ENCODE measurements around the gene BSPRY. TPM values are rescaled to one million over a fixed set of nuclear protein-coding genes. Genes with fewer than 3 reads are reported as not detected.

BSPRY gene
- total RNA-seq, 1 experiment from 2014 or later = 22.6 TPM

GRCh38 chr9:113307396-113307975 lies 41.9 kb upstream of the BSPRY start:
- TF ChIP-seq CTCF (conservative IDR thresholded peaks at IDR 0.05; ENCODE audit: low read depth, low read length) = no peak
- TF ChIP-seq EZH2 (IDR thresholded peaks at IDR 0.05; ENCODE audit: low read length, unreplicated experiment) = no peak
- no peak for TF ChIP-seq EZH2phosphoT487 (IDR thresholded peaks at IDR 0.05; ENCODE audit: borderline replicate concordance, low read length)
- no peaks in the 10 kb centered on the region for H3K4me1 ChIP-seq (ENCODE audit: insufficient read depth, low read length)
- no peak overlapping the region for H3K27ac ChIP-seq (ENCODE audit: low read length)
- H3K36me3 ChIP-seq (ENCODE audit: low read depth, low read length) = no peaks in the 10 kb centered on the region
- H3K27me3 ChIP-seq (ENCODE audit: low read length) = no peaks in the 10 kb centered on the region
- no TSS peak for BruUV-seq (replicated peaks)
- no peaks in the 10 kb centered on the region for H4K20me1 ChIP-seq (ENCODE audit: low read length)
- no peak overlapping the region for H3K4me3 ChIP-seq (ENCODE audit: low read length)
- H2AFZ ChIP-seq (ENCODE audit: low read length) = no peak overlapping the region
- ChIA-PET POLR2A (ENCODE audit: unreplicated experiment) (no interaction called here), CTCF (no interaction called here)
- no peak for DNase-seq
- no peaks in the 10 kb centered on the region for H3K9me3 ChIP-seq (ENCODE audit: low read length)
- no peak overlapping the region for H3K4me2 ChIP-seq (ENCODE audit: low read length)
- H3K9ac ChIP-seq (ENCODE audit: low read length) = no peak overlapping the region
- no peaks in the 10 kb centered on the region for H3K9me2 ChIP-seq (replicated peaks; ENCODE audit: low read length)
- H3F3A ChIP-seq (ENCODE audit: low read length, unreplicated experiment) = no peaks in the 10 kb centered on the region
- intact Hi-C loops (cut with micrococcal nuclease) = loop anchor here (10.0 kb wide), 1 partner anchor 347 kb away; no protein-coding TSS in a partner anchor
- H3K79me2 ChIP-seq (ENCODE audit: low read length) = no peaks in the 10 kb centered on the region
- ATAC-seq = no peak

- H3K9me2 ChIP-seq (replicated peaks; ENCODE audit: low read length) = no peaks in the 10 kb centered on the region
- H3K27me3 ChIP-seq (ENCODE audit: low read length) = no peaks in the 10 kb centered on the region
- POLR2A ChIA-PET (ENCODE audit: unreplicated experiment) = no interaction called here
- intact Hi-C loops (cut with micrococcal nuclease) = loop anchor here (1.0 to 10.0 kb wide), 3 partner anchors 31 to 345 kb away; partner anchors contain the start of gene WDR31
- TF ChIP-seq EZH2 (IDR thresholded peaks at IDR 0.05; ENCODE audit: low read length, unreplicated experiment) (no peak), EZH2phosphoT487 (IDR thresholded peaks at IDR 0.05; ENCODE audit: borderline replicate concordance, low read length) (no peak), CTCF (conservative IDR thresholded peaks at IDR 0.05; ENCODE audit: low read depth, low read length) (peak; percentile 77)
- H3K4me2 ChIP-seq (ENCODE audit: low read length) = no peak overlapping the region
- no peaks in the 10 kb centered on the region for H4K20me1 ChIP-seq (ENCODE audit: low read length)
- no peaks in the 10 kb centered on the region for H3F3A ChIP-seq (ENCODE audit: low read length, unreplicated experiment)
- no peak overlapping the region for H2AFZ ChIP-seq (ENCODE audit: low read length)
- ATAC-seq (peak; percentile 64), DNase-seq (peak; percentile 55)
- no peaks in the 10 kb centered on the region for H3K9me3 ChIP-seq (ENCODE audit: low read length)
- no TSS peak for BruUV-seq (replicated peaks)
- no peaks in the 10 kb centered on the region for H3K4me1 ChIP-seq (ENCODE audit: insufficient read depth, low read length)
- H3K4me3 ChIP-seq (ENCODE audit: low read length) = no peak overlapping the region
- H3K79me2 ChIP-seq (ENCODE audit: low read length) = no peaks in the 10 kb centered on the region
- H3K36me3 ChIP-seq (ENCODE audit: low read depth, low read length) = no peaks in the 10 kb centered on the region
- H3K27ac ChIP-seq (ENCODE audit: low read length) = no peak overlapping the region
- CTCF ChIA-PET = no interaction called here
- H3K9ac ChIP-seq (ENCODE audit: low read length) = no peak overlapping the region
Measured at GRCh38 chr9:113309204-113309813, 40.0 kb upstream of the BSPRY start.

GRCh38 chr9:113310538-113310937 lies 38.8 kb upstream of the BSPRY start:
- Histone ChIP-seq H3K27me3 (ENCODE audit: low read length) (no peaks in the 10 kb centered on the region), H3K9me2 (replicated peaks; ENCODE audit: low read length) (no peaks in the 10 kb centered on the region)

More at GRCh38 chr9:113310538-113310937, 38.8 kb upstream of the BSPRY start:
- no peaks in the 10 kb centered on the region for H3F3A ChIP-seq (ENCODE audit: low read length, unreplicated experiment)
- intact Hi-C loops (cut with micrococcal nuclease) = no loop called here
- DNase-seq (no peak), ATAC-seq (no peak)
- ChIA-PET POLR2A (ENCODE audit: unreplicated experiment) (no interaction called here), CTCF (no interaction called here)
- no peaks in the 10 kb centered on the region for H4K20me1 ChIP-seq (ENCODE audit: low read length)
- BruUV-seq (replicated peaks) = no TSS peak
- TF ChIP-seq EZH2phosphoT487 (IDR thresholded peaks at IDR 0.05; ENCODE audit: borderline replicate concordance, low read length) (no peak), CTCF (conservative IDR thresholded peaks at IDR 0.05; ENCODE audit: low read depth, low read length) (no peak), EZH2 (IDR thresholded peaks at IDR 0.05; ENCODE audit: low read length, unreplicated experiment) (no peak)
- H3K4me3 ChIP-seq (ENCODE audit: low read length) = no peak overlapping the region
- no peak overlapping the region for H3K27ac ChIP-seq (ENCODE audit: low read length)
- no peaks in the 10 kb centered on the region for H3K79me2 ChIP-seq (ENCODE audit: low read length)
- H3K4me2 ChIP-seq (ENCODE audit: low read length) = no peak overlapping the region
- H3K4me1 ChIP-seq (ENCODE audit: insufficient read depth, low read length) = no peaks in the 10 kb centered on the region
- no peak overlapping the region for H2AFZ ChIP-seq (ENCODE audit: low read length)
- no peaks in the 10 kb centered on the region for H3K36me3 ChIP-seq (ENCODE audit: low read depth, low read length)
- no peaks in the 10 kb centered on the region for H3K9me3 ChIP-seq (ENCODE audit: low read length)
- no peak overlapping the region for H3K9ac ChIP-seq (ENCODE audit: low read length)
